Measurements from ENCODE around the gene PDK4. TPM values are rescaled to one million over a fixed set of nuclear protein-coding genes. Genes with fewer than 3 reads are reported as not detected.

The PDK4 gene
- total and polyA plus RNA-seq, 8 donors = 20.0 to 56.6 (median 32.1) TPM

DNA sequence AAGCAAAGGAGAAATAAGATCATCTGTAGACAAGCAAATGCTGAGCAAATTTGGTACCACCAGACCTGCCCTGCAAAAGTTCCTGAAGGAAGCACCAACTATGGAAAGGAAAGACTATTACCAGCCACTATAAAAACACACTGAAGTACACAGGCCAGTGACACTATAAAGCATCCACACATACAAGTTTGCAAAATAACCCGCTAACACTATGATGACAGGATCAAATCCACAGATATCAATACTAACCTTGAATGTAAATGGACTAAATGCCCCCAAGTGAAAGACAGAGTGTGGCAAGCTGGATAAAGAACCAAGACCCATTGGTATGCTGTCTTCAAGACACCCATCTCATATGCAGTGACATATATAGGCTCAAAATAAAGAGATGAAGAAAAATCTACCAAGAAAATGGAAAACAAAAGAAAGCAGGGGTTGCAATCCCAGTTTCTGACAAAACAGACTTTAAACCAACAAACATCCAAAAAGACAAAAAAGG is 18.2 kb upstream of the PDK4 start:
- ATAC-seq = no peak

GRCh38 chr7:95611224-95611623 is 14.9 kb upstream of the PDK4 start:
- no peak overlapping the region for H3K27ac ChIP-seq
- TF ChIP-seq, protein P1, sequence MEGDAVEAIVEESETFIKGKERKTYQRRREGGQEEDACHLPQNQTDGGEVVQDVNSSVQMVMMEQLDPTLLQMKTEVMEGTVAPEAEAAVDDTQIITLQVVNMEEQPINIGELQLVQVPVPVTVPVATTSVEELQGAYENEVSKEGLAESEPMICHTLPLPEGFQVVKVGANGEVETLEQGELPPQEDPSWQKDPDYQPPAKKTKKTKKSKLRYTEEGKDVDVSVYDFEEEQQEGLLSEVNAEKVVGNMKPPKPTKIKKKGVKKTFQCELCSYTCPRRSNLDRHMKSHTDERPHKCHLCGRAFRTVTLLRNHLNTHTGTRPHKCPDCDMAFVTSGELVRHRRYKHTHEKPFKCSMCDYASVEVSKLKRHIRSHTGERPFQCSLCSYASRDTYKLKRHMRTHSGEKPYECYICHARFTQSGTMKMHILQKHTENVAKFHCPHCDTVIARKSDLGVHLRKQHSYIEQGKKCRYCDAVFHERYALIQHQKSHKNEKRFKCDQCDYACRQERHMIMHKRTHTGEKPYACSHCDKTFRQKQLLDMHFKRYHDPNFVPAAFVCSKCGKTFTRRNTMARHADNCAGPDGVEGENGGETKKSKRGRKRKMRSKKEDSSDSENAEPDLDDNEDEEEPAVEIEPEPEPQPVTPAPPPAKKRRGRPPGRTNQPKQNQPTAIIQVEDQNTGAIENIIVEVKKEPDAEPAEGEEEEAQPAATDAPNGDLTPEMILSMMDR (IDR thresholded peaks at IDR 0.05) = no peak
- H3K36me3 ChIP-seq = no peaks in the 10 kb centered on the region
- DNase-seq = no peak
- no peaks in the 10 kb centered on the region for H3K27me3 ChIP-seq
- no peak for ATAC-seq
- intact Hi-C loops (cut with DNase I) = no loop called here
- H3K4me3 ChIP-seq = no peak overlapping the region
- peaks cover 23 to 56% of the 10 kb centered on the region in 2 donors for H3K4me1 ChIP-seq
- peaks cover 0 to 6% of the 10 kb centered on the region in 2 donors for H3K9me3 ChIP-seq

More for the DNA sequence above, 18.2 kb upstream of the PDK4 start:
- peaks cover 0 to 6% of the 10 kb centered on the region in 2 donors for H3K9me3 ChIP-seq
- no peaks in the 10 kb centered on the region for H3K27me3 ChIP-seq
- peaks cover 5 to 24% of the 10 kb centered on the region in 2 donors for H3K4me1 ChIP-seq
- DNase-seq = no peak
- H3K27ac ChIP-seq = no peak overlapping the region
- TF ChIP-seq, protein P1 (IDR thresholded peaks at IDR 0.05) = no peak
- intact Hi-C loops (cut with DNase I) = no loop called here
- no peak overlapping the region for H3K4me3 ChIP-seq
- H3K36me3 ChIP-seq = no peaks in the 10 kb centered on the region

DNA sequence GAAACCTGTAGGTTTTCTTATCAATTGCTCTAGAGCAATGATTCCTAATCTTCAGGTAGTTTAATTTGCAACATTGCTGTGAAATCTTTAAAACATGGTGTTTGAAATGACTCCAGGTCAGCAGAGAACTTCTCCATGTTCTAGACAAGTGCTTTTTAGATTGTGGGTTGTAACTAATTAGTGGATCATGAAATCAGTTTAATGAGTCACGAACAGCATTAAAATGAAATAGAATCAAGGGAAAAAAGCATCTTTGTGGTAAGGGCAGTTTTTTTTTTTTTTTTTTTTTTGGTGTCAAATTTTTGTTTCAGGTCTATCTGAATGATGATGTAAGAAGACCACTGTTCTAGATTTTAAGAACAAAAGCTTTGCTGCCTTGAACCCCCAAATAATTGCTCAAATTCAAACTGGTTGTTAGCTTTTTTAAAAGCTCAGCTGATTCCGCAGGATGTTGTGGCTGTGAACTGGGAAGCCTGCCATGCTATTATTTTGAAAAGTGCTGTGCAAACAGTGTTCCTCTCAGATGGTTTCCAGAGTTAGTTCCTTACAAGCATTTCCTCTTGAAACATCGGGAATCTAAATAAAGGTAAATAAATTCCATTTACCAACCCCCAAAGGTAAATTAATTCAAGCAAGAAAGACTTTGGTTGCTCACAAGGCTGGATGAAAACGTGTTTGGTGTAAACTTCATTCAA is 13.1 kb upstream of the PDK4 start:
- TF ChIP-seq, protein P1 (IDR thresholded peaks at IDR 0.05) = no peak
- Histone ChIP-seq H3K9me3 (peaks cover 0 to 3% of the 10 kb centered on the region in 2 donors), H3K4me3 (peak overlapping the region in 1 of 2 donors; percentile 1), H3K27me3 (no peaks in the 10 kb centered on the region), H3K36me3 (no peaks in the 10 kb centered on the region), H3K4me1 (peaks cover 23 to 66% of the 10 kb centered on the region in 2 donors), H3K27ac (peak overlapping the region; percentile 88 to 90)
- intact Hi-C loops (cut with DNase I) = no loop called here
- DNase-seq (peak in 3 of 4 donors; percentile 44 to 81 (median 54)), ATAC-seq (peak; percentile 80)

GRCh38 chr7:95608359-95609173 is 12.2 kb upstream of the PDK4 start:
- peaks cover 23 to 71% of the 10 kb centered on the region in 2 donors for H3K4me1 ChIP-seq
- H3K4me3 ChIP-seq = peak overlapping the region in 1 of 2 donors; percentile 3
- ATAC-seq = peak; percentile 98

More at GRCh38 chr7:95608359-95609173, 12.2 kb upstream of the PDK4 start:
- intact Hi-C loops (cut with DNase I) = no loop called here
- Histone ChIP-seq H3K27me3 (no peaks in the 10 kb centered on the region), H3K9me3 (no peaks in the 10 kb centered on the region), H3K27ac (peak overlapping the region; percentile 88 to 90), H3K36me3 (no peaks in the 10 kb centered on the region)
- peak; percentile 83 to 95 (median 94) for DNase-seq
- TF ChIP-seq, protein P1 (IDR thresholded peaks at IDR 0.05) = no peak

Data from left lung (tissue), 10 donors.